HG03097 (cell line): Measurements from ENCODE around the gene FHIP1A.

ENCODE experiments used
- ATAC-seq: cut with Tn5 transposase; IDR thresholded peaks from one replicate; pipeline ENCODE4 v1.9.1; 2021; ENCODE audit not compliant: unreplicated experiment, low FRiP score

FHIP1A gene

DNA sequence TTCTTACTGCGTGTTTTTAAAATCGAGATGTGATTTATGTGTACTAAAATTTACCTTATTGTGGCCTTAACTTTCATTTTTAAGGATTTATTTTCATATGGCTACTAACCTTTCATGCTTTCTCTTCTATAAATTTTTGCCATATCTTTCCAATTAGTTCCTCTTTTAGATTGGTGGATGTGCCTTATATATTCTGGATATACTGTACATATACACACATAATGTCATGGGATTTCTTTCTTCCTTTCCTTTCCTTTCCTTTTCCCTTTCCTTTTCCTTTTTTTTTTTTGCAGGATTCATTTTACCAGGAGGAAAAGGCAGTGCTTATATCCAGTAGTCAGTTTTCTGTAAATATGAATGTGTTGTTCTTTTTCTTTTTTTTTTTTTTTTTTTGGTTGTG is 37.2 kb downstream of the FHIP1A start:
- ATAC-seq: no peak

GRCh38 chr4:151454513-151454912 is 45.5 kb downstream of the FHIP1A start:
- ATAC-seq: no peak

DNA sequence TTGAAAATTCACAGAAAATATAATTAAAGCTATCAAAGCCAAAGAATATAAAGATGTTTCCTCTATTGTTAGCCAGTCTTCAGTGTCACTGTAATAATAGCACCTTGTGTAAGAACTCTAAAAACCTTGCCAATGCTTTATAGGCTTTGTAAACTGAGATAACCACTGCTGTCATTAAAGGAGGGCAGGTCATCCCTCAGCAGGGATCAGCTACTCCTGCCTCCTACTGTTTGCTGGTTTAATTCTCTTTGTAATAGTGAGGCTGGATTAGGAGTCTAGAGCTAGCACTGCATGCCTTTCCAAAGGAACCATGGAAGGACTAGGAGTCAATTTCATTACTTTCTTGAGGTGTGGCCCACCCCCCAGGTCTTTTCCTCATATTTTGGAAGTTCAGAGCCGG is 46.2 kb downstream of the FHIP1A start:
- no peak for ATAC-seq

GRCh38 chr4:151458148-151458547 is 49.2 kb downstream of the FHIP1A start:
- no peak for ATAC-seq
